Lower lobe of right lung (tissue), 2 donors: ENCODE results near the gene LRRC1. TPM values are rescaled to one million over a fixed set of nuclear protein-coding genes. Genes with fewer than 3 reads are reported as not detected.

Source experiments
- ATAC-seq, 2 donors: fragments of 200-7000 bp; cut with Tn5 transposase; one replicate each; pipeline ENCODE4 v1.9.1; 2020 to 2022; ENCODE audit warnings: mild to moderate bottlenecking in 2 of 2, moderate library complexity in 2 of 2
- DNase-seq: peaks from one replicate; pipeline ENCODE4 v3.0.0-alpha.2; 2020
- H3K27ac ChIP-seq: fragments of 200-600 bp; one replicate; pipeline ENCODE4 v1.8.0; 2022
- H3K27me3 ChIP-seq: fragments of 200-600 bp; one replicate; pipeline ENCODE4 v1.8.0; 2022; ENCODE audit warnings: low read depth
- H3K36me3 ChIP-seq: fragments of 200-600 bp; one replicate; pipeline ENCODE4 v1.8.0; 2022; ENCODE audit warnings: mild to moderate bottlenecking
- H3K4me1 ChIP-seq: fragments of 200-600 bp; one replicate; pipeline ENCODE4 v1.8.0; 2022
- H3K4me3 ChIP-seq: fragments of 200-600 bp; one replicate; pipeline ENCODE4 v1.8.0; 2022; ENCODE audit warnings: mild to moderate bottlenecking
- H3K9me3 ChIP-seq: fragments of 200-600 bp; one replicate; pipeline ENCODE4 v1.8.0; 2022
- CTCF ChIP-seq: fragments of 200-600 bp; IDR thresholded peaks from one replicate; pipeline ENCODE4 v1.8.0; 2022; ENCODE audit warnings: antibody characterized with exemption, mild to moderate bottlenecking
- intact Hi-C: fragments of 100-400 bp; cut with DNase I; formaldehyde crosslinking; loops from one replicate; pipeline ENCODE4 v1.11.0; 2022
- total RNA-seq: library from RNA; stranded (reverse); fragmentation: NEBNext Ultra II Directional; extraction: Animal tissue kit (Norgen Biotek cat#: 25700); gene quantifications from one replicate; pipeline ENCODE4 v1.2.1, GENCODE V29; 2021
- donor health status: DM: no; HTN: yes; CAD: no; lungs with severe emphysema.

The LRRC1 gene
- total RNA-seq, 1 donor from 2014 or later, result 13.4 TPM

- no peak for ATAC-seq
Observed at GRCh38 chr6:53851561-53851960, 56.8 kb downstream of the LRRC1 start.

GRCh38 chr6:53852805-53853204 lies 58.0 kb downstream of the LRRC1 start:
- Histone ChIP-seq H3K27ac (no peak overlapping the region), H3K36me3 (no peaks in the 10 kb centered on the region), H3K27me3 (no peaks in the 10 kb centered on the region), H3K4me3 (no peak overlapping the region), H3K9me3 (no peaks in the 10 kb centered on the region), H3K4me1 (peaks cover 3% of the 10 kb centered on the region)
- no peak for TF ChIP-seq CTCF
- ATAC-seq (no peak), DNase-seq (no peak)
- intact Hi-C loops, result no loop called here

More at GRCh38 chr6:53851561-53851960, 56.8 kb downstream of the LRRC1 start:
- Histone ChIP-seq H3K9me3 (no peaks in the 10 kb centered on the region), H3K36me3 (no peaks in the 10 kb centered on the region), H3K4me1 (no peaks in the 10 kb centered on the region), H3K4me3 (no peak overlapping the region), H3K27me3 (no peaks in the 10 kb centered on the region), H3K27ac (no peak overlapping the region)
- intact Hi-C loops, result no loop called here
- no peak for DNase-seq
- no peak for TF ChIP-seq CTCF

GRCh38 chr6:53854843-53855567 lies 60.2 kb downstream of the LRRC1 start:
- H3K4me1 ChIP-seq, result peaks cover 3% of the 10 kb centered on the region
- H3K27me3 ChIP-seq, result no peaks in the 10 kb centered on the region
- ATAC-seq (peak; percentile 76 to 88), DNase-seq (no peak)
- intact Hi-C loops, result no loop called here
- no peak overlapping the region for H3K27ac ChIP-seq
- H3K4me3 ChIP-seq, result no peak overlapping the region
- no peaks in the 10 kb centered on the region for H3K9me3 ChIP-seq
- H3K36me3 ChIP-seq, result no peaks in the 10 kb centered on the region
- no peak for TF ChIP-seq CTCF

- no peak for ATAC-seq
Observed at GRCh38 chr6:53855940-53856339, 61.1 kb downstream of the LRRC1 start.

GRCh38 chr6:53857318-53858094 lies 62.7 kb downstream of the LRRC1 start:
- H3K36me3 ChIP-seq, result no peaks in the 10 kb centered on the region
- H3K4me3 ChIP-seq, result no peak overlapping the region
- ATAC-seq (no peak), DNase-seq (no peak)
- H3K27me3 ChIP-seq, result no peaks in the 10 kb centered on the region
- no peak for TF ChIP-seq CTCF
- intact Hi-C loops, result no loop called here
- no peaks in the 10 kb centered on the region for H3K9me3 ChIP-seq
- H3K27ac ChIP-seq, result no peak overlapping the region
- peaks cover 3% of the 10 kb centered on the region for H3K4me1 ChIP-seq

More at GRCh38 chr6:53855940-53856339, 61.1 kb downstream of the LRRC1 start:
- Histone ChIP-seq H3K9me3 (no peaks in the 10 kb centered on the region), H3K27me3 (no peaks in the 10 kb centered on the region), H3K27ac (no peak overlapping the region), H3K4me1 (peaks cover 3% of the 10 kb centered on the region), H3K4me3 (no peak overlapping the region), H3K36me3 (no peaks in the 10 kb centered on the region)
- DNase-seq, result no peak
- TF ChIP-seq CTCF, result no peak
- intact Hi-C loops, result no loop called here
